ENCODE results near the gene GPR63.

Gene GPR63

GRCh38 chr6:96749891-96750290, 87.4 kb downstream of the GPR63 start:
- no peak for DNase-seq

All from HCEC 1CT (cell line).